DND-41 (cell line): ENCODE results near the gene ADAMTS16.

Experiments
- EZH2 ChIP-seq: IDR thresholded peaks from 3 replicates; pipeline ENCODE4 v1.6.1; 2012; ENCODE audit warnings: borderline replicate concordance, low read depth, mild to moderate bottlenecking, moderate library complexity, low read length, inconsistent platforms; ENCODE audit not compliant: severe bottlenecking
- TF ChIP-seq, protein P1 (sequence below): IDR thresholded peaks from 2 replicates; pipeline ENCODE4 v1.5.1; 2012; ENCODE audit warnings: borderline replicate concordance, low read length, moderate library complexity, mild to moderate bottlenecking; ENCODE audit not compliant: poor library complexity, severe bottlenecking; ENCODE audit errors: extremely low read depth

DNA sequence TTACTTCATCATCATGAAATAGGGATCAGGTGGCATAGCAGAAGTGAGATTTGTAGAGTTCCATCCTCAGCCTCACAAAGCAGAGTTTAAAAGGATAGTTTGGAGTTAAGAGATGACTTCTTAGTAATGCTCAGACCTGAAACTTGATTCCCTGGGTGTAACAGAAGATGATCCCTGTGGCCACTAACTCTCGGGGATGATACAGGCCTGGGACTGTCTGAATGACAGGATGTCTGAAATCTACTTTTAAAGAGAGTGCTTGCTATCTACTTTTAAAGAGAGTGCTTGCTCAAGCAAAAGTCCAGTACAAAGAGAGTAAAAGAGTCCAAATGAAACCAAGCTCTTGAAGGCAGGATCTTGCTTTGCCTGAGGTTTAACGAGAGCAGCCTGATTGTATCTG lies 14.6 kb downstream of the ADAMTS16 start:
- TF ChIP-seq, protein P1, sequence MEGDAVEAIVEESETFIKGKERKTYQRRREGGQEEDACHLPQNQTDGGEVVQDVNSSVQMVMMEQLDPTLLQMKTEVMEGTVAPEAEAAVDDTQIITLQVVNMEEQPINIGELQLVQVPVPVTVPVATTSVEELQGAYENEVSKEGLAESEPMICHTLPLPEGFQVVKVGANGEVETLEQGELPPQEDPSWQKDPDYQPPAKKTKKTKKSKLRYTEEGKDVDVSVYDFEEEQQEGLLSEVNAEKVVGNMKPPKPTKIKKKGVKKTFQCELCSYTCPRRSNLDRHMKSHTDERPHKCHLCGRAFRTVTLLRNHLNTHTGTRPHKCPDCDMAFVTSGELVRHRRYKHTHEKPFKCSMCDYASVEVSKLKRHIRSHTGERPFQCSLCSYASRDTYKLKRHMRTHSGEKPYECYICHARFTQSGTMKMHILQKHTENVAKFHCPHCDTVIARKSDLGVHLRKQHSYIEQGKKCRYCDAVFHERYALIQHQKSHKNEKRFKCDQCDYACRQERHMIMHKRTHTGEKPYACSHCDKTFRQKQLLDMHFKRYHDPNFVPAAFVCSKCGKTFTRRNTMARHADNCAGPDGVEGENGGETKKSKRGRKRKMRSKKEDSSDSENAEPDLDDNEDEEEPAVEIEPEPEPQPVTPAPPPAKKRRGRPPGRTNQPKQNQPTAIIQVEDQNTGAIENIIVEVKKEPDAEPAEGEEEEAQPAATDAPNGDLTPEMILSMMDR = no peak
- no peak for TF ChIP-seq EZH2
